NCI-H187 (cell line): ENCODE results near the gene ITGB2.

Experiments
- DNase-seq, 2 experiments: peaks; one replicate each; lab custom pipeline; 2025; lab: John Stamatoyannopoulos, UW

ITGB2 gene

DNA sequence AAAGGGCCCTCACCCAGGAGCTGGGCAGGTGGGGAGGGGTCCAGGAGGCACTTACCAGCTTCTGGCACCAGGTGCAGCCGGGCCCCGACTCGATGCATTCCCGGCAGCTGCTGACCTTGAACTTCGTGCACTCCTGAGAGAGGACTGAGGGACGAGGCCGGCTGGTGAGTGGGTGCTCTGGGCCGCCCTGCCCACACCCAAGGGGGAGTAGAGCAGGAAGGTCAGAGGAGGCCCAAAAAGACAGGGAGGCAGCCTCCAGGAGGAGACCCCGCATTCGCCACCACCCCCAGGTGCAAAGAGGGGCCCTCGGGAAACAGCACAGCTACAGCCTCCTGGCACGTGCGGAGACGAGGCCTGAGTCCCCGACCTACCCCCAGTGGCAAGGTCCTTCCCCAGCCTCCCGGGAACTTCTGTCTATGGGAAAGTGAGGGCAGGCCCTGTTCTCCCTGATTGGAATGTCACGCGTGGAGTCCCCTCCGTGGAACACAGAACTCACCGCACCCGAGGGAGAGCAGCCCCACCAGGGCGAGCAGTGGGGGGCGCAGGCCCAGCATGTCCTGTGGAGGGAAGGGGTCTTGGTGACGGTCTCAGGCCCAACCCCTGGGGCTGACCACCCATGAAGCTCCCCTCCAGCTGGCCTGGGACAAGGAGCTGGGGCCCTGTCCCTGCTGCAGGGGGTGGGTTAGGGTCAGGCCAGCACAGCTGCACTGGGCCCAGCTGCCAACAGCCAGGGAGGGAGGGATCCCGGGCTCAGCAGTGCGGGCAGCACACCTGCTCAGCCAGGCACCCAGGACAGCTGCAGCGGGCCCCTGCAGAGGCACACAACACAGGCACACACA is 10.3 kb downstream of the ITGB2 start:
- DNase-seq, result no peak

DNA sequence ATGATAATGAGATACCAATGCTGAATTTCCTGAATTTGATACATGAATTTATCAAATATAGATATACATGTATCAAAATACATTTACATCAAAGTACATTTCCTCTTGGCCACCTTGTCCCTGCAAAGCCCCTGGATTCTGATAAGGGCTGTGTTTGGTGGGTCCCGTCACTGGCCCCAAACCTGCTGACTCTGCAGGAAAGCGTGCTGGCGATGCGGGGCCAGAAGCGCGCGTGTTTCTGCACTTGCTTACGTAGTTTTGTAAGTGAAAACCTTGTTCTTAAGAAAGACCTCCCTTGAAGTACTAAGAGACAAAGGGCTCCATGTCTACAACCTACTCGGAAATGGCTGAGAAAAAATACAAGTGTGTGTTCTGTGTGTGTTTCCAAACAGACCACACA is 11.0 kb downstream of the ITGB2 start:
- DNase-seq, result no peak

DNA sequence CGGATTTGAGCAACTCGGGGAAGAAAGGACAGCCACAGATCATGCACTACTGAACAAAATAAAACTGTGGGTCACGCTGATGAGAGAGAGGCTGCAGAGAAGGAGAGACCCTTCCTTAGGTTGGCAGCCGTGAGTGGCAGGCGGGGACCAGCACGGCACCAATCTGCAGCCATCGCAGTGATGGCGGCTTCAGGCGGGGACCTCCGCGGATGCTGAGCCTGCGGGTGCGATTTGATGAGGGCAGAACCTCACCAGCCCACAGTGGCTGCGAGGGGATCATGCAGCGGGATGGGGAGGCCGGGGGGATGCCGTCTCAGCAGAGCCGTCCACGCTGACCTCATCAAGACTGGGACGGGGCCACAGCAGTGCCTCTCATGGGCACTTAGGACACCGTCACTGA is 11.8 kb downstream of the ITGB2 start:
- no peak for DNase-seq

DNA sequence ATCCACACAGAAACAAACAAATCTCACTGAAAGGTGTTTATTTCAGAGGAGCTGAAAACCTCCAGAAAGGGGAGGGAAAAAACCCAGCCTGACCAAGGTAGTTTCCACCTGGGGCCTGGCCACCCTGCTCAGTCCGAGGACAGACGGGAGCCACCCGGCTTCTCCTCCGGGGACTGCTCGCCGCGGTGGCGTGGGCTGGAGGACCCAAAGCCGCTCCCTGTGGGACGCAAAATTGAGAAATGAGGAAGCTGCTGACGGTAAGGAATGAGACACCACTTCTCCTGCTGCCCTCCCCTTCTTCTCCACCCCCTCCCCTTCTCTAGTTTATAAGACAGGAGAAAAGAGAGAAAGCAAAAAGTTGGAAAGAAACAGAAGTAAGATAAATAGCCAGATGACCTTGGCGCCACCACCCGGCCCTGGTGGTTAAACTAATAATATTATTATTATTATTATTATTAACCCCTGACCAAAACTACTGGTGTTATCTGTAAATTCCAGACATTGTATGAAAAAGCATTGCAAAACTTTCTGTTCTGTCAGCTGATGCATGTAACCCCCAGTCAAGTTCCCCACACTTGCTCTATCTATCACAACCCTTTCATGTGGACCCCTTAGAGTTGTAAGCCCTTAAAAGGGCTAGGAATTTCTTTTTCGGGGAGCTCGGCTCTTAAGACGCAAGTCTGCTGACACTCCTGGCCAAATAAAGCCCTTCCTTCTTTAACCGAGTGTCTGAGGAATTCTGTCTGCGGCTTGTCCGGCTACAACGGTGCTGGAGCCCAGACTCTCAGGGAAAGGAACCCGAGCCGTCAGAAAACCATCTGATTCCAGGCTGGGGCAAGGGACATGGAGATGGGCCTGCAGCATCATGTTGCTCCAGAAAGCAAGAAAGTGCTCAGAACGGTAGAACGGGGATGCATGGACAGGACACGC is 12.5 kb downstream of the ITGB2 start:
- DNase-seq, result no peak

DNA sequence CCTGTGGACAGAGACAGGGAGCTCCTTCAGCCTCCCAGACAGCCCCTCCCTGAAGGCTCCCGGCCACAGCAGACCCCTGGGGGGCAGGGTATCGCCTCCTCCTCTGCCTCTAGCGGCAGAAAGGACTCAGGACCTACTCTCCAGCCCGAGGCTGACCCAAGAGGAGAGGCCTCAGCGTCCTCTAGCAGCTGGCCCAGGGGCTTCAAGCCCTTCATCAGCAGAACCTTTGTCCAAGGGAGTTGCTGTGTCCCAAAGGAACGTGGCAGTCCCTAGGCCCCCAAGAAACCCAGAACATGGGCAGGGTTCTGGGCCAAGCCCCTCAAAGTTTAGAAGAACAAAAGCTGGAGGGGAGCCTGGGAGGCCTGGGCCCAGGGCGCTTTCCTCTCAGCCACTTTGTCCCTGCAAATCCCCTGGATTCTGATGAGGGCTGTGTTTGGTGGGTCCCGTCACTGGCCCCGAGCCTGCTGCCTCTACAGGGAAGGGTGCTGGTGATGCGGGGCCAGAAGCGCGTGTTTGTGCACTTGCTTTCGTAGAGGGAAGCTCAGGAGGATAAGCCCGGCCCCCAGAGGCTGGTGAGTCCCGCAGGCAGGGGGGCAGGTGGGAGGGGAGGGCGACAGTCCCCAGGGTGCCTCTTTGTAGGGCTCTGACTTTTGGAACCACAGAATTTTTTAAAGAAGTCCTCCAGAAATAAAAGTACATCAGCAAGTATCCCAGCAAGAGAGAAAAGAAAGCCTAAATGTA is 13.3 kb downstream of the ITGB2 start:
- DNase-seq, result no peak

DNA sequence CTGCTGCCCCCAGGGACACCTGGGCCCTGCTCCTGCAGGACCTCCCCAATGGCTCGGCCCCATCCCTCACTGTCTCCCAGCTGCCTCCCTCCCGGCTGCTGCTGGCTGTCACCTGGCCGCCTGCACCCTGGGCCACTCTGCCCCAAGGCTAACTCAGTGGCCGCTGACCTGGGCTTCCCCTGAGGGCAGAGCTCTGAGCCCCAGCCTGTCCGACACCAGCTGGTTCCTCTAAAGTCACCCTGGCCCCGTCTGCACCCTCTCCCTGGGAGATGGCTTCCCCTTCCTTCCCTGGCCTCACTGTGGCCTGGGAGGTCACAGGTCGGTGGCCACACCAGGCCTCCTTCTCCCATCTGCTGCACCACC is 15.0 kb downstream of the ITGB2 start:
- no peak for DNase-seq

DNA sequence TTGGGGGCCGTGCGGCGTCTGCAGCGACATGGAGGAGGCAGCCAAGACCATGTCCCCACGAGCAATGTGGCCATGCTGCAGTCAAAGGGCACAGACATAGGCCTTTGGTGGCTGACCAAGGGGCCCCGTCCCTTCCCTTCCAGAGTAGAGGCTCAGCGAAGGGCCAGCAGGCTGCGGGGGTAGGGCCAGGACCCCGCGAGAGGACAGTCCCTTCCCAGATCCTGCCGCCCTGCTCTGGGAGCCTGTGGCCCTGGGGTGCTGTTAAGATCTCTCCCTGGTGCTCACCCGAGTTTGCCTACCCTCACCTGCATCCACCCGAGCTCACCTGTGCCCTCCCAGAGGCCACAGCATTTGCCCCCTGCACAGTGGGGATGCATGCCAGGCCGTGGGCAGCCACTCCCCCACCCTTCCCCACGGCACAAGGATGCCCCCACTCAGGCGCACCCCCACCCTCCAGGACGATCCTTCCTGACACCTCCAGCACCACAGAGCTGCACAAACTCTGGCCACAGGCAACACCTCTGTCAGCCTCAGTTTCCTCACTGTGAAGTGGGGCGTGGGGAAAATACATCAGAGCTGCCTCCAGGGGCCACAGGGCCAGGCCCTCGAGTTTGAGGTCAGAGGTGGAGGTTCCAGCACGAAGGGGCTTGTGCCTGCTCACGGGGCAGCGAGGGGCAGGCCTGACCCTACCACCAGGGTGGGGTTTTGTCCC is 15.5 kb downstream of the ITGB2 start:
- DNase-seq, result no peak

DNA sequence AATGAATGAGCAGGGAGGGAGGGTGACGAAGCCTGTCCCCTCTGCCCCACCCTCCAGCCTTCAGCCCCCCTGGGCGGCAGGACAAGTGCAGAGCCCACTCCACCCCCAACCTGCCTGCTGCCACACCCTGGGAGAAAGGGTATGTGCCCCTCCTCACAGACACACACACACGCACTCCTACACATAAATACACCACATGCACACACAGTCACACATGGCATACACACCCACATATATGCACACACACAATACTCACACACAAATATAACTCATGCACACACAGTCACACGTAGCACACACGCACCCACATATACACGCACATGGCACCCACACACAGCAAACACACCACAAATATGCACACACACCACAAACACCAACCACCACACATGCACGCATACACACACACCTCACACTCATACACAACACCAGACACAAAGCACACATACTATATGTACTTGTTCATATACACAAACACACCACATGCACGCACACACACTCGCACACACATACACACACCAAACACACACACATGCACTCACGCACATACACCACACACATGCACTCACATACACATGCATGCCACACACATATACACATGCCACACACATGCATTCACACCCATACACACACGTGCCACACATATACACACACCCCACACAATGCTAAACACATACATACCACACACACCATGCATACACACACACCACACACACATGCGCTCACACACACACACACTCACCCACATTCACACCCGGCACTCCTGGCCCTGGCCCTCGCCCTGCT is 16.4 kb downstream of the ITGB2 start:
- DNase-seq, result no peak

DNA sequence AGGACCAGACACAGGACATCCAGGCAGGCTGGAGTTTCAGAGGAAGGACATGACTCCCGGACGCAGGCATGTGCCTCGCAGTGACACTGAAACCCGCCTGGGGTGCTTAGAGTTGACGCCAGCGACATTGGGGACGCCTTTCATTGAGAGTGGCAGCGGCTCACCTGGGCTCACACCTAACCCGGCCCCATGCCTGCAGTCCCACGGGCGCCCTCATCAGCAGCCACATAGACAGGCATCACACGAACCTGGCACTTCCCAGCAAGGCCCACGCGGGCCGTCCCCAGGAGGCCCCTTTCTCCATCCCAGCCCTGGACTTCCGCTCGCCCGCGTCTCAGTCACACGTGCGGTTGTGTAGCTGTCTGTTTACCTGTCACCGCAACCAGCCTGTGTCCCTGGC is 17.0 kb downstream of the ITGB2 start:
- DNase-seq, result no peak

DNA sequence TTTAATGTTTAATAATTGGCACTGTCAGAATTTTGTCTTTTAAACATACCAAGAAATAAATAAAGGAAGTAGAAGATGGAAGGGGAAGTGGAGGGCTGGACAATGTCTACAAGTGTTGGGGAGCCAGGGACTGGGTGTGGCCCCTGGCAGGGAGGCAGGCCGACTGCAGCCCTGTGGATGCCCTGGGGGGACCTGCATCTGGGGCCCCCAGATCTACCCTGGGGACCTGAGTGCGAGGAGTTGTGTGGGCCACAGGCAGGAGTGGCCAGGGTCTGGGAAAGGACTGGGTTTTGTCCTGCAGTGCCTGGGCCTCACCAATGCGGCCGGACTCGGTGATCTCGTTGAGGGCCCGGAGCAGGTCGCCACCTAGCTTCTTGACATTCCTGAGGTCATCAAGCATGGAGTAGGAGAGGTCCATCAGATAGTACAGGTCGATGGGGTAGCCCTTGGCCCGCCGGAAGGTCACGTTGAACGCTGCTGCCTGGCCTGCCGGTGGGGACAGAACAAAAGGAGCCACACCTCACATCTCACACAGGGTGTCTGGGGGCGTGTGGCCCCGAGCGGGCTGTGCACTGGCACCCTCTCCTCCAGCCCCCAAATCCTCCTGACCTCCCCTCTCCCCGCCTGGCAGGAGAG is 17.5 kb downstream of the ITGB2 start:
- DNase-seq, result no peak

DNA sequence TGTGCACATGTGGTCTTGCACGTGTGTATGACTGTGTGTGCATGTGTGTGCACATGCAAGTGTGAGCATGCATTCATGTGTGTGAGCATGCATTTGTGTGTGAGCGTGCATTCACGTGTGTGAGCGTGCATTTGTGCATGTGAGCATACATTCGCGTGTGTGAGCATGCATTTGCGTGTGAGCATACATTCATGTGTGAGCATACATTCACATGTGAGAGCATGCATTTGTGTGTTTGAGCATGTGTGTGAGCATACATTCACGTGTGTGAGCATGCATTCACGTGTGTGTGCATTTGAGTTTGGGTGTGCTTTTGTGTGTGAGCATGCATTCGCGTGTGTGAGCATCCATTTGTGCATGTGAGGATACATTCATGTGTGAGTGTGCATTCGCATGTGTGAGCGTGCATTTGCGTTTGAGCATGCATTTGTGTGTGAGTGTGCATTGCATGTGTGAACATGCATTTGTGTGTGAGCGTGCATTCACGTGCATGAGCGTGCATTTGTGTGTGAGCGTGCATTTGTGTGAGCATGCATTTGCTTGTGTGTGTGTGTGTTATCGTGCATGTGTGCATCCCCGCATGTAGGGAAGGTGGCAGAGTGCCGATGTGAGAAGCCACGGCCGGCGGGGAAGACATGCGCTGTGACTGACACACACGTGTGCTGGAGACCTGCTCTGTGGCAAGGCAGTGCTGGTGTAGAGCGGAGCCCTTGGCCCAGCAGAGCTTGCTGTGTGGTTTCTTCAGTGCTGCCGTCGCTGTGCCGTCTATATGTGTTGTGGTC is 18.2 kb downstream of the ITGB2 start:
- no peak for DNase-seq

DNA sequence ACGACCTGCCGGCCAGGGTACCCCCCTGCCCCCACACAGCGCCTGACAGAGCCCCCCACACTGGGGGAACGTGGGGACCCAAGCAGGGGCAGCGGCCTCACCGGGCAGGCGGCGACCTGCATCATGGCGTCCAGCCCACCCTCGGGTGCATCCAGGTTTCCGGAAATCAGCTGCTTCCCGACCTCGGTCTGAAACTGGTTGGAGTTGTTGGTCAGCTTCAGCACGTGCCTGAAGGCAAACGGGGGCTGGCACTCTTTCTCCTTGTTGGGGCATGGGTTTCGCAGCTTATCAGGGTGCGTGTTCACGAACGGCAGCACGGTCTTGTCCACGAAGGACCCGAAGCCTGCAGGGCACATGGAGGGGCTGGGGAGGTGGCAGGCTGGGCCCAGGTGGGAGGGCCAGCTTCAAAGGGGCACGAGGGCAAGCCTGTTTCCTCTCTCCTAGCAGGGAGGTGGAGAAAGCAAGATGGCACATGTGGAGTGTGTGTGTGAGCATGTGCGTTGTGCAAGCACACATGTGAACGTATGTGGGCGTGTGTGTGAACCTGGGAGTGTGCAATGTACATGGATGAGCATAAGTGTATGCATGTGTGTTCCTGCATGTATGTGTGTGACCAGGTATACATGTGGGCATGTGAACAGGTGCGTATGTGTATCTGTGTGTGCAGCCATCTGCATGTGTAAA is 19.2 kb downstream of the ITGB2 start:
- DNase-seq, result no peak

DNA sequence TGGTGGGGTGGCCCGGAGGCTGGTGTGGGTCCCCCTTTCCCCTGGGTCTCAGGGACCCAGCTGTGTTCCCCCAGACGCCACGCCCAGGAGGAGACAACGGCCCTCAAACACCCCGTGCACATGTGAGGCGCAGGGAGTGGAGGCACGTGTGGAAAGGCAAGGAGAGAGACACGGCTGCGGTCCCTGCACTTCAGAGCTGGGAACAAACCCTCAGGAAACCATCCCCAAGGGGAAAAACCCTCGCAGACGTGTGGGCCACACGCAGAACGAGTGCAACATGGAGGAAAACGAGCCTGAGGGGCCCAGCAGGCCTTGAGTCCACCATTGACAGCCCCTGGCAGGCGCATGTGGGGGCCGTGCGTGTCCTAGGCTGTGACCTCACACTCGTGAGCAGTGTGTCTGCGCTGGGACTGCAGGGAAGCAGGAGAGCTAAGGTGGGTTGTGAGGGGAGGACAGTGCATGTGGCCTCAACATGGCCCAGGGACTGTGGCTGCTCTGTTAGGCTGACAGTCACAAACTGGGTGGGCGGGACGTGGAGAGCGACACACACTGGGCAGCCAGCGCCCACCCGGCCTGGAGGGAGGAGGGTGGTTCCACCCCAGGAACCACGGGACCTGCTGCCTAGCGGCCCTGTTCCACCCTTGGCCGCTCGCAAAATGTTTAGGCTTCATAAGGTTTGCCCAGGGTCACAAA is 20.0 kb downstream of the ITGB2 start:
- no peak for DNase-seq

DNA sequence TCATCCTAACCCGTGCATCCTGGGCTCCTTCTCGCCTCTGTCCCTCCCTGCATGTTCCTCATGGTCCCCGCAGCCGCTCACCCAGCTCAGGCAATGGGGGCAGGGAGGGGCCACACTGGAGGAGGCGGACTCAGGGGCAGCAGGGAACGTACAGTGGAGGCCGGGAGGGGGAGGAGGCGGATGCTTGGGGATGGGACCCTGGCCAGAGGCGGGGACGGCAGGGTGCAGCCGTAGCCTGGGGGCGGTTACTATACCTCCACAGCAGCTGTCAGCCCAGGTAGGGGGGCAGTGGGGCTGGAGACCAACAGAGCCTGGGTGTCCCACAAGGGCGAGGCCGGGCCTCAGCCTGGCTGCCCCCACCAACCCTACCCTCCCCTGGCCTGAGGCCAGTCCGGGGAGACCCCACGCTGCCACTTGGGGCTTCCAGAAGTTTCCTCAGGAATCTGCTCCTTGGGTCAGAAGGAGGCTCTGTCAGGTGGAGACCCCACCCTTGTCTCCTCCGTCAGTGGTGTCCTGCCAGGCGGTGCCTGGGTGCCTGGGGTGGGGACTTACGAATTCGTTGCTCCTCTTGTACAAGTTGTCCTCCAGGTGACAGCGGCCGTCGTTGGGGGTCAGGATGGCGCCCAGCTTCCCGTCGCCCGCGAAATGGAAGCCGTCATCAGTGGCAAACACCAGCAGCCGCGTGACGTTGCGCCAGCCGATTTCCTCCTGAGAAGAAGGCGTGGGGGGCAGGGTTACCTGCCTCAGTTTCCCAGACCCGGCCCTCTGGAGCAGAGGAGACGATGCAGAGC is 20.7 kb downstream of the ITGB2 start:
- no peak for DNase-seq

DNA sequence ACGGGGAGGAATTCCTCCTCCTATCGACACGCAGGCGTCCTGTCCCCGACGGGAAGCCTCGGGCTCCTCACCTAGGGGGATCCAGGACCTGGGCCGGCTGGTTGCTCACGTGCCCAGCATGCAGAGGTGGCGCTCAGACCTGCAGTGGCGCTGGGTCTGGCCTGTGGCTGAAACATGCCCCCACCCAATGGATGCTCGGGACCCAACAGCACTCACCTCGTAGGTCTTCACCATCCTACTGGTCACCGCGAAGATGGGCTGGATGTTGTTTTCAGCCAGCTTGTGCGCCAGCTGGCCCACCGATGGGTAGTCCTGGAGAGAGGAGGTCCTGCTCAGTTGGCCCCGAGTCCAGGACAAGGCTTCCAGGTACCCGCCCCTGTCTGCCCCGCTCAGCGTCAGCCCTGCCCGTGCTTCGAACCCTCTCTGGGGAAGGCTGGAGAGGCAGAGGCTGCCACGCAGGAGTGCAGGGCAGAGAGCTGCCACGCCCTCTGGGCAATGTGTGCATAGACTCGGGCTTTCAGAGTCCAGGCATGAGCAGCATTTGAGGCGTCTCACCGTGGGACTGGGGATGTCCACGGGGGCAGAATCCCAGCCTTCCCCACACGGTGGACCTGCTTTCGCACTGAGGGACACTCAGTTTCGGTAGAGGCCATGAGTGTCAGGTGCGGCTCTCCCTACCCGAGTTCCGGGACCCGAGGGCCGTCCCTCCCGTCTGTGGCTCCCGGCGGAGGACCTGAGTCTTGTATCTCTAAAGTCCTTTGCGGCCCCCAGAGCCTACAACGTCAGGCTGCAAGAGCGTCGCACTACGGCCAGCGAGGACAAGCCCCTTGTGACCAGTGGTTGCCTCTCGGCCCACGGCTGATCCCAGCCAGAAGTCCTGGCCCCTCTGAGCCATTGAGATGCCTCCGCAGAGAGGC is 21.6 kb downstream of the ITGB2 start:
- DNase-seq, result no peak

DNA sequence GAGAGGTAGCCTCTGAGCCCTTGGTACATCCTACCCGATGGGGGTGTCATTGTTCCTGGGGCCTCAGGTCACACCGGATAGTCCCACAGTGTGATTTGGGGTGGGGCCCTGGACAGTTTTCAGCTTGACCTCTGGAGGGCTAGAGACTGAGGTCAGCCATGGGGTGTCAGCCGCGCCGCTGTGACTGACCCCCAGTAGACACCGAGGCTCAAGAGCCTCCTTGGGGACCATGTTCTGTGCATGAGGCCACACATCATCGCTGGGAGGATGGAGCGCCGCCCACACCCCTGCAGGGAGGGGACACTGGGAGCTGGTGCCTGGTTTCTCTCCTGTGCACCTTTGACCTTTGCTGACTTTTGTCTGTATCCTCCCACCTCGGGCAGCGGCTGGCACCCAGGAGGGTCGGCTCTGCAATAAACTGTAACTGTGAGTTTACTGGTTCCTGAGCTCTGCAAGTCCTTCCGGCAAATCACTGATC is 22.6 kb downstream of the ITGB2 start:
- no peak for DNase-seq
